Measurements from ENCODE around the gene TNFAIP1. TPM values are rescaled to one million over a fixed set of nuclear protein-coding genes. Genes with fewer than 3 reads are reported as not detected.

Gene TNFAIP1
- total RNA-seq, 1 experiment from 2014 or later, result 27.5 TPM

DNA sequence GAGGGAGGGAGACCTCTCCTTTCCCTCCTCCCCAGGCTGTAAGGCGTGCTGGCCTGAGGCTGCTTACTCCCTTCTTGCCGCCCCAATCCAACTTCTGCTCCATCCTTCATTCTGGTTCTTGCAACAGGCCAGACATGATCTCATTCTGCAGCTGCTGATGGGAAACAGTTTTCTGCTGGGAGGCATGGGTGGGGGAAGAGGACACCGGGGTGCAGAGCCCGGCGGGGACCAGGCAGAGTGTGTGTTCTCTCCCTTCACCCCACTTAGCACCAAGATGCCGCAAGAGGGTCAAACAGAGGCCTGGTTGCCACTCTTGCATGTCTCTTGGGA, 37.3 kb downstream of the TNFAIP1 start:
- CTCF ChIA-PET, result no interaction called here
- no peaks in the 10 kb centered on the region for H3K9me2 ChIP-seq (replicated peaks; ENCODE audit: low read length)
- TF ChIP-seq EZH2phosphoT487 (IDR thresholded peaks at IDR 0.05; ENCODE audit: borderline replicate concordance, low read length), result no peak
- TF ChIP-seq, protein P1, sequence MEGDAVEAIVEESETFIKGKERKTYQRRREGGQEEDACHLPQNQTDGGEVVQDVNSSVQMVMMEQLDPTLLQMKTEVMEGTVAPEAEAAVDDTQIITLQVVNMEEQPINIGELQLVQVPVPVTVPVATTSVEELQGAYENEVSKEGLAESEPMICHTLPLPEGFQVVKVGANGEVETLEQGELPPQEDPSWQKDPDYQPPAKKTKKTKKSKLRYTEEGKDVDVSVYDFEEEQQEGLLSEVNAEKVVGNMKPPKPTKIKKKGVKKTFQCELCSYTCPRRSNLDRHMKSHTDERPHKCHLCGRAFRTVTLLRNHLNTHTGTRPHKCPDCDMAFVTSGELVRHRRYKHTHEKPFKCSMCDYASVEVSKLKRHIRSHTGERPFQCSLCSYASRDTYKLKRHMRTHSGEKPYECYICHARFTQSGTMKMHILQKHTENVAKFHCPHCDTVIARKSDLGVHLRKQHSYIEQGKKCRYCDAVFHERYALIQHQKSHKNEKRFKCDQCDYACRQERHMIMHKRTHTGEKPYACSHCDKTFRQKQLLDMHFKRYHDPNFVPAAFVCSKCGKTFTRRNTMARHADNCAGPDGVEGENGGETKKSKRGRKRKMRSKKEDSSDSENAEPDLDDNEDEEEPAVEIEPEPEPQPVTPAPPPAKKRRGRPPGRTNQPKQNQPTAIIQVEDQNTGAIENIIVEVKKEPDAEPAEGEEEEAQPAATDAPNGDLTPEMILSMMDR (conservative IDR thresholded peaks at IDR 0.05; ENCODE audit: low read depth, low read length), result no peak
- no peak for TF ChIP-seq EZH2 (IDR thresholded peaks at IDR 0.05; ENCODE audit: low read length, unreplicated experiment)
- intact Hi-C loops (cut with micrococcal nuclease), result no loop called here
- no peak for ATAC-seq
- no peaks in the 10 kb centered on the region for H3K36me3 ChIP-seq (ENCODE audit: low read depth, low read length)
- H2AFZ ChIP-seq (ENCODE audit: low read length), result no peak overlapping the region
- POLR2A ChIA-PET (ENCODE audit: unreplicated experiment), result no interaction called here
- H3K4me2 ChIP-seq (ENCODE audit: low read length), result no peak overlapping the region
- no peak for DNase-seq
- H3K4me1 ChIP-seq (ENCODE audit: insufficient read depth, low read length), result no peaks in the 10 kb centered on the region
- H3K9ac ChIP-seq (ENCODE audit: low read length), result no peak overlapping the region
- no peaks in the 10 kb centered on the region for H3K79me2 ChIP-seq (ENCODE audit: low read length)
- H3F3A ChIP-seq (ENCODE audit: low read length, unreplicated experiment), result no peaks in the 10 kb centered on the region
- H3K9me3 ChIP-seq (ENCODE audit: low read length), result no peaks in the 10 kb centered on the region
- no peaks in the 10 kb centered on the region for H4K20me1 ChIP-seq (ENCODE audit: low read length)
- H3K27ac ChIP-seq (ENCODE audit: low read length), result no peak overlapping the region
- BruUV-seq (replicated peaks), result no TSS peak
- no peaks in the 10 kb centered on the region for H3K27me3 ChIP-seq (ENCODE audit: low read length)
- no peak overlapping the region for H3K4me3 ChIP-seq (ENCODE audit: low read length)

DNA sequence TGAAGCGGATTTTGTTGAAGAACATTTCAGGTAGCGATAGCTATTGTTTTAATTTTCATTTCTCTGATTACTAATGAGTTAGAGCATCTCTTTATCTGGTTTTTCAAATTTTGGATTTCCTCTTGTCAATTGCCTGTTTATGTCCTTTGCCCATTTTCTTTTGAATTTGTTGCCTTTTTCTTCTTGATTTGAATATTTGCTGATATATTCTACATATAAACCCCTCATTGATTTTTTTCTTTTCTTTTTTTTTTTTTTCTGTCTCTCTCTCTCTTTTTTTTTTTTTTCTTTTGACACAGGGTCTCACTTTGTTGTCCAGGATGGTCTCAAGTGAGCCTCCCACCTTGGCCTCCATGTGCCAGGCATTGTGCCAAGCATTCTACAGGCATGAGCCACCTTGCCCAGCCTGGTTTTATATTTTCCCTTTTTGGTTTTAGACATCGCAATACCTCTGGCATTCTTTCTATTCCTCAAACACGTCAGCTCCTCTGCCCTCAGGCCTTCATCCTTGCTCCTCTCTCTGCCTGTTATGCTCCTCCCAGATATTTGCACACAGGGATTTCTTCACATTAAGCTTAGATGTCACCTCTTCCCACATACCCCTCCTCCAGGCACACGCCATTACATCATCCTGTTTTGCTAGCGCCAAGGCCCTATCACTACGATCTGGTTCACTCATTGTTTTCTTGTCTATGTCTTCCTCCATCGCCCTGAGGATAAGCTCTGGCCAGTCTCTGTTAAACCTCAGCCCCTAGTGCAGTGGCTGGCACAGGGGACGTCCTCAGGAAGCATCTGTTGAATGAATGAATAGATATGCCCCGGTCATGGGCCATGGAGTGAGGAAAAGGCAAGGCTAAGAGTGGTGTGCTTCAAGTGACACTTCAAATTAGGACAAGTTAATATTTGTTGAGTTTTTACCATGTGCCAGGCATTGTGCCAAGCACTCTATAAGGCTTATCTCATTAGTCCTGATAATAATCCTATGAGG, 44.5 kb downstream of the TNFAIP1 start:
- ATAC-seq (peak; percentile 8; the same call in 1 of the 2 replicates), DNase-seq (peak; percentile 88)
- Histone ChIP-seq H3K4me3 (ENCODE audit: low read length) (no peak overlapping the region), H3K27ac (ENCODE audit: low read length) (no peak overlapping the region), H3K36me3 (ENCODE audit: low read depth, low read length) (no peaks in the 10 kb centered on the region), H3F3A (ENCODE audit: low read length, unreplicated experiment) (no peaks in the 10 kb centered on the region), H3K27me3 (ENCODE audit: low read length) (no peaks in the 10 kb centered on the region), H3K79me2 (ENCODE audit: low read length) (no peaks in the 10 kb centered on the region), H3K9me3 (ENCODE audit: low read length) (no peaks in the 10 kb centered on the region), H3K4me1 (ENCODE audit: insufficient read depth, low read length) (peaks cover 18% of the 10 kb centered on the region), H3K4me2 (ENCODE audit: low read length) (peak overlapping the region; percentile 51), H3K9me2 (replicated peaks; ENCODE audit: low read length) (no peaks in the 10 kb centered on the region), H3K9ac (ENCODE audit: low read length) (no peak overlapping the region), H4K20me1 (ENCODE audit: low read length) (no peaks in the 10 kb centered on the region), H2AFZ (ENCODE audit: low read length) (no peak overlapping the region)
- intact Hi-C loops (cut with micrococcal nuclease), result no loop called here
- TF ChIP-seq EZH2phosphoT487 (IDR thresholded peaks at IDR 0.05; ENCODE audit: borderline replicate concordance, low read length), result no peak
- TF ChIP-seq EZH2 (IDR thresholded peaks at IDR 0.05; ENCODE audit: low read length, unreplicated experiment), result no peak
- TF ChIP-seq, protein P1 (conservative IDR thresholded peaks at IDR 0.05; ENCODE audit: low read depth, low read length), result no peak
- ChIA-PET CTCF (no interaction called here), POLR2A (ENCODE audit: unreplicated experiment) (no interaction called here)
- BruUV-seq (replicated peaks), result no TSS peak

All from PC-3 (cell line).